ENCODE results near the gene ATP1A2.

The ATP1A2 gene

DNA sequence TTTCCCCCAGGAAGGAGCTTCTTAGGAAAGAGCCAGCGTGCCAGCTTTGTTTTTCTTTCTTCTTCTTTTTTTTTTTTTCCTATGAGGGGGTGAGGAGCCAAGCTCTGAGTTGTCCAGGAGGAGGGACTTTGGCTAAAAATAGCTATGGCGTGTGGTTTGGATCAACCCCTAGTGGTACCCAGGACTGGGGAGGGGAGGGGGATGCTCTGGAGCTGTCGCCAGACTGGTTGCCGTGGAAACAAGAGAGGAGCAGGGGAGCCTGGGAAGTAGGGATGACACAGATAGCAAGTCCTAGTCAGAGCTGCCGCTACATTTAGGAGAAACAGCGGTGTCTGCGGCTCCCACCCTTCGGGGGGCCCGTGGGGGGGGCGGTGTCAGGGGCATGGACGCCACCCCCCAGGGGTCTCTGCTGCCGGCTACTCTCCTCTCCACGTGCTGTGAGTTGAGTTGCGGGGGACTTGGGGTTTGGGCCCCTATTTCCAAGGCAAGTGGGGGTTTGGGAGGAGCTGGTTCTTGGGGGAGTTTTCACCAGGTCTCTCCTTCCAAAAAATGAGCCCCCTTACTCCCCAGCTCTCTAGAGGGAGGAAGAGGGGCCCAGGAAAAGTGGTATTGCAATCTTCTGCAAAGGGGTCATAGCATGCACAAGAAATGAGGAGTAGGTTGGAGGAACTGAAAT is 34.2 kb upstream of the ATP1A2 start, which contains the start of gene KCNJ9:
Gene KCNJ9 (plus strand): TSS at position 278 of the 676 bp plus-strand sequence. CDS start 2,493 bp downstream, outside the sequence.
- H3K4me3 Mint-ChIP-seq: no peak within 1 kb of the TSS
- peaks cover 22% of the 10 kb centered on the region for H3K4me1 Mint-ChIP-seq
- no peaks in the 10 kb centered on the region for H3K9me3 Mint-ChIP-seq
- no peak within 1 kb of the TSS for H3K27ac Mint-ChIP-seq
- no peak for DNase-seq (ENCODE audit: low spot score in 2 of 2)
- peaks cover 8% of the 10 kb centered on the region for H3K36me3 Mint-ChIP-seq
- ATAC-seq: no peak

- H3K36me3 Mint-ChIP-seq: peaks cover 13% of the 10 kb centered on the region
- H3K4me1 Mint-ChIP-seq: peaks cover 22% of the 10 kb centered on the region
- no peaks in the 10 kb centered on the region for H3K9me3 Mint-ChIP-seq
- ATAC-seq (no peak), DNase-seq (ENCODE audit: low spot score in 2 of 2) (no peak)
- peak overlapping the region; percentile 54 for H3K4me3 Mint-ChIP-seq
- no peak overlapping the region for H3K27ac Mint-ChIP-seq
Measured at GRCh38 chr1:160082487-160082886, 33.1 kb upstream of the ATP1A2 start.

- peaks cover 22% of the 10 kb centered on the region for H3K4me1 Mint-ChIP-seq
- H3K4me3 Mint-ChIP-seq: peak overlapping the region; percentile 54
- DNase-seq (ENCODE audit: low spot score in 2 of 2) (no peak), ATAC-seq (no peak)
- no peaks in the 10 kb centered on the region for H3K9me3 Mint-ChIP-seq
- no peak overlapping the region for H3K27ac Mint-ChIP-seq
- H3K36me3 Mint-ChIP-seq: peaks cover 13% of the 10 kb centered on the region
Measured at GRCh38 chr1:160082926-160083325, 32.6 kb upstream of the ATP1A2 start.

DNA sequence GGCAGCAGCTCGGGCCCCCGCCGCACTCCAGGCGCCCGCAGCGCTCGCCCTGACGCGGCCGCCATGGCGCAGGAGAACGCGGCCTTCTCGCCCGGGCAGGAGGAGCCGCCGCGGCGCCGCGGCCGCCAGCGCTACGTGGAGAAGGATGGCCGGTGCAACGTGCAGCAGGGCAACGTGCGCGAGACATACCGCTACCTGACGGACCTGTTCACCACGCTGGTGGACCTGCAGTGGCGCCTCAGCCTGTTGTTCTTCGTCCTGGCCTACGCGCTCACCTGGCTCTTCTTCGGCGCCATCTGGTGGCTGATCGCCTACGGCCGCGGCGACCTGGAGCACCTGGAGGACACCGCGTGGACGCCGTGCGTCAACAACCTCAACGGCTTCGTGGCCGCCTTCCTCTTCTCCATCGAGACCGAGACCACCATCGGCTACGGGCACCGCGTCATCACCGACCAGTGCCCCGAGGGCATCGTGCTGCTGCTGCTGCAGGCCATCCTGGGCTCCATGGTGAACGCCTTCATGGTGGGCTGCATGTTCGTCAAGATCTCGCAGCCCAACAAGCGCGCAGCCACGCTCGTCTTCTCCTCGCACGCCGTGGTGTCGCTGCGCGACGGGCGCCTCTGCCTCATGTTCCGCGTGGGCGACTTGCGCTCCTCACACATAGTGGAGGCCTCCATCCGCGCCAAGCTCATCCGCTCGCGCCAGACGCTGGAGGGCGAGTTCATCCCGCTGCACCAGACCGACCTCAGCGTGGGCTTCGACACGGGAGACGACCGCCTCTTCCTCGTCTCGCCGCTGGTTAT is 31.4 kb upstream of the ATP1A2 start:
- Mint-ChIP-seq H3K36me3 (peaks cover 24% of the 10 kb centered on the region), H3K9me3 (no peaks in the 10 kb centered on the region), H3K4me3 (peak overlapping the region; percentile 54), H3K27ac (no peak overlapping the region), H3K4me1 (peaks cover 22% of the 10 kb centered on the region)
- ATAC-seq (peak; percentile 71), DNase-seq (ENCODE audit: low spot score in 2 of 2) (peak; percentile 54 to 82)

DNA sequence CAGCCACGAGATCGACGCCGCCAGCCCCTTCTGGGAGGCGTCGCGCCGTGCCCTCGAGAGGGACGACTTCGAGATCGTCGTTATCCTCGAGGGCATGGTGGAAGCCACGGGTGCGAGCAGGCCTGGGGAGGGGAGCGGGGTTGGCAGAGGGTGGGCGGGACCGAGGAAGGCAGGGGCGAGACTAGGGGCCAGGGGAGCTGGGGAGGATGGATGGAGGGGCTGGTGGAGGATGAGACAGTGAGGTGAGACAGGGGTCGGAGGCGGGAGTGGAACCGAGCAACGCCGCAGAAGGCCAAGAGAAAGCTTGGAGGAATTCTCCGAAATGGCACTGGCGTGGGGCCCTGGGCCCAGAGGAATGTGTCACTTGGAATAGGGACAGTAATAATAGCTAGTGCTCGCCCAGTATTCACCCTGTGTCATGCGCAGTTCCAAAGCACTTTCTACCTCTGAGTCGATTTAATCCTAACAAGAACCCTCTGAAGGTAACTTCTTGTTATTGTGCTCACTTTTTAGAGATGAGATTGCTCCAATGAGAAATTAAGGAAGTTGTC is 30.7 kb upstream of the ATP1A2 start:
- no peak overlapping the region for H3K27ac Mint-ChIP-seq
- H3K36me3 Mint-ChIP-seq: peaks cover 31% of the 10 kb centered on the region
- no peak overlapping the region for H3K4me3 Mint-ChIP-seq
- ATAC-seq (no peak), DNase-seq (ENCODE audit: low spot score in 2 of 2) (no peak)
- H3K9me3 Mint-ChIP-seq: no peaks in the 10 kb centered on the region
- H3K4me1 Mint-ChIP-seq: peaks cover 22% of the 10 kb centered on the region

DNA sequence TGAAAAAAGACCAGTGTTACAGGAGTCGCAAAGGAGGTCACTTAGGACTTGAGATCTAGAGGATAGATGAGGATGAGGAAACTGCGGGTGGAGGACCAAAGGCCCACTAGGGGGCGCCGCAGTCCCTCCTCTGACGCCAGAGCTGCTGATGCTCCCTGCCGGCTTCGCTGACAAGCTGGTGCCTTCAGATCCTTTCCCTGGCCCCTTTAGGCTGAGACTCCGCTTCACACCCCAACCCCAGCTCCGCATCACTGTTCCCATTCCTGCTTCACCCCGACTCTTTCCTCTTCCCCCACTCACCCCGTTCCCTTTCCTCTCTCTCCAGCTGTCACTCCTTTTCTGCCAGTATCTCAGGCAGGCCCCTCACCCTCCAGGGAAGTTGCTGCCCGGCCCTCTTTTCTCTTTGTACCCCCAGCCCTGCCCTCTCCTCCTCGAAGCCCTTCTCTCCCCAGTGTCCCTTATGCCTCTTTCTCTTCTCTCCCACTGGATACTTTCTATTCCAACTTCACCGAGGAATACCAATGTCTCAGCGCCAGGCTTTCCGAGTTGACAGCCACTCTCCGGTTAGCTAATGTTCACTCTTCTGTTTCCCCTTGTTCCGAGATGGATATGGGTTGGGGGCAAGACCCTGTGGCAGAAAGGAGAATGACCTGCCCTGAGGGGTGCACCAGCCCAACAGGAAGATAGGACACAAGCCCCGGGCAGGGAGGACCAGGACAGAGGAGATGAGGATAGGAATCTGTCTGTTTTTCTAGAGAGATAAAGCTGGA is 29.7 kb upstream of the ATP1A2 start:
- DNase-seq (ENCODE audit: low spot score in 2 of 2) (peak; percentile 68 to 88), ATAC-seq (peak; percentile 76)
- Mint-ChIP-seq H3K4me3 (no peak overlapping the region), H3K36me3 (peaks cover 33% of the 10 kb centered on the region), H3K27ac (peak overlapping the region; percentile 3), H3K4me1 (peaks cover 24% of the 10 kb centered on the region), H3K9me3 (no peaks in the 10 kb centered on the region)

DNA sequence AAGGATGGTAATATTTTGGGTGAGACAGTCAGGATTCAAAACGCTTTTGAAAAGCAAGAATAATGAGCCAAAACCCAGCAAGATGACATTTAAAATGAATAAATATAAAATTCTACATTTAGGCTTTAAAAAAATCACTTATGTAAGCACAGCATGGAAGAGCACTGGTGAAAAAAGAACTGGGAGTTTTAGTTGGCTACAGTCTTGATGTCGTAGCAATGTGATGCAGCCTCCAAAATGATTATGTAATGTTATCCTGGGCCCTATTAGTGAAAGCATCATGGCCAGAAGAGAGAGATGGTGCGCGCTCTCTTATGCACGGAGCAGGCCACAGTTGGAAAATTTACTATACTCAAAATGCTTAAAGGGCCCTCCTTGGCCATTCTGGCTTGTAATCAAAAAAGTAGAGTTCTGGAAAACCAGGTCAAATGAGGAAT is 29.1 kb upstream of the ATP1A2 start:
- peaks cover 18% of the 10 kb centered on the region for H3K4me1 Mint-ChIP-seq
- no peak overlapping the region for H3K27ac Mint-ChIP-seq
- H3K36me3 Mint-ChIP-seq: peaks cover 39% of the 10 kb centered on the region

GRCh38 chr1:160087118-160087662 is 28.4 kb upstream of the ATP1A2 start:
- H3K4me3 Mint-ChIP-seq: no peak overlapping the region
- H3K27ac Mint-ChIP-seq: no peak overlapping the region
- H3K9me3 Mint-ChIP-seq: no peaks in the 10 kb centered on the region
- H3K4me1 Mint-ChIP-seq: peaks cover 18% of the 10 kb centered on the region
- peaks cover 46% of the 10 kb centered on the region for H3K36me3 Mint-ChIP-seq
- no peak for DNase-seq (ENCODE audit: low spot score in 2 of 2)
- ATAC-seq: no peak

More for the DNA sequence above, 29.1 kb upstream of the ATP1A2 start:
- ATAC-seq (no peak), DNase-seq (ENCODE audit: low spot score in 2 of 2) (no peak)
- no peak overlapping the region for H3K4me3 Mint-ChIP-seq
- no peaks in the 10 kb centered on the region for H3K9me3 Mint-ChIP-seq

GRCh38 chr1:160089883-160090282 is 25.7 kb upstream of the ATP1A2 start:
- peaks cover 52% of the 10 kb centered on the region for H3K36me3 Mint-ChIP-seq
- no peak overlapping the region for H3K4me3 Mint-ChIP-seq
- H3K4me1 Mint-ChIP-seq: peaks cover 13% of the 10 kb centered on the region
- no peak for DNase-seq (ENCODE audit: low spot score in 2 of 2)
- no peak for ATAC-seq
- peak overlapping the region; percentile 62 for H3K27ac Mint-ChIP-seq
- no peaks in the 10 kb centered on the region for H3K9me3 Mint-ChIP-seq

DNA sequence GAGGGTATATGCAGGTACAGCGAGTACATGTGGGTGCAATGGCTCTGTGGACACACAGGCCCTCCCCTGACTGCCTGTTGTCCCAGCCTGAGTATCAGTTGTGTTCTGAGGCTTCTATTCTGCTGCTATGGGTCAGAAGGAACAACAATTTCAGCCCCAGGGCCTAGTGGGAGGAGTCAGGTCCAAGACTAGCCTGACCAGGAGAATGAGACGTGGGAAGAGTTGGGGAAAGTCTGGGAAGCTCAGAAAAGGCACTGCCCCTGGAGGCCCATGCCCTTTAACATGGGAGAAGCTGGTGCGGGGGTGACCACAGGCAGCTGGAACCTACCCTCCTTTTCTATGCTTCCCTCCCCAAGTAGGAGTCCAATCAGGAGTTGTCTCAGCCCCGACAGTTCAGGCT is 24.8 kb upstream of the ATP1A2 start:
- Mint-ChIP-seq H3K4me3 (no peak overlapping the region), H3K27ac (peak overlapping the region; percentile 62), H3K9me3 (no peaks in the 10 kb centered on the region), H3K4me1 (peaks cover 13% of the 10 kb centered on the region), H3K36me3 (peaks cover 50% of the 10 kb centered on the region)
- DNase-seq (ENCODE audit: low spot score in 2 of 2): no peak
- no peak for ATAC-seq

- no peak for ATAC-seq
- Mint-ChIP-seq H3K4me1 (peaks cover 19% of the 10 kb centered on the region), H3K9me3 (no peaks in the 10 kb centered on the region), H3K27ac (peak overlapping the region; percentile 62), H3K4me3 (no peak overlapping the region), H3K36me3 (peaks cover 42% of the 10 kb centered on the region)
- DNase-seq (ENCODE audit: low spot score in 2 of 2): no peak
Measured at GRCh38 chr1:160091666-160092223, 23.8 kb upstream of the ATP1A2 start.

DNA sequence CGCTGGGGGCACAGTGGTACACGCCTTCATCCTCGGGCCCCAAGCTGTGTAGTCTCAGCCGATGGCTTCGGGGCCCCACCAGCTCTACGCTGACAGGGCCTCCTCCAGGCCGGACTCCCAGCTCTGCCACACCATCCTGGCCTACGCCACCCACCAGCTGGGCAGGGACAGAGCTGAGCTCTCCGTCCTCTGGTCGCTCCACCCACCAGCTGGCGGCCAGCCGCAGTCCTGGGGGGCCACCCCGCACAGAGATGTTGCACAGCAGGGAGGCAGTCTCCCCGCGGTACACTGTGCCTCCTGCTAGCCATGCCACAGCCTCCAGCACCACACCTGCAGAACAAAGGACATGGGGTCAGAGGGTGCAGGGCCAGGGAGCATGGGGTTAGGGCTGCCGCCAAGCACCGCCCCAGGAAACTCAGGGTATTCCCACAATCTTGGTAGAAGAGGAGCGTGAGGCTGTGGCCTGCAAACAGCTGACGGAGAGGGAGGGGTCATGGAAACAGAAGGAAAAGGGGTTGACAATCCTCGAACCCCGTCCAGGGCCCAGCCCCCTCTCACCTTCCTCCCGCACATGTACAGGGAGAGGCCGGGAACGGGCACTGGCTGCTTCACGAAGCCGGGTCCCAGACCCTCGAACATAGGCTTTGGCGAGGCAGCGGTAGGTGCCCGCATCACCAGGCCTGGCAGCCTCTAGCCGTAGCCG is 23.0 kb upstream of the ATP1A2 start:
- Mint-ChIP-seq H3K9me3 (no peaks in the 10 kb centered on the region), H3K27ac (peak overlapping the region; percentile 62), H3K36me3 (peaks cover 41% of the 10 kb centered on the region), H3K4me3 (no peak overlapping the region), H3K4me1 (peaks cover 27% of the 10 kb centered on the region)
- no peak for ATAC-seq
- DNase-seq (ENCODE audit: low spot score in 2 of 2): no peak

GRCh38 chr1:160093069-160093395 is 22.5 kb upstream of the ATP1A2 start:
- no peak for DNase-seq (ENCODE audit: low spot score in 2 of 2)
- no peaks in the 10 kb centered on the region for H3K9me3 Mint-ChIP-seq
- H3K4me3 Mint-ChIP-seq: no peak overlapping the region
- H3K4me1 Mint-ChIP-seq: peaks cover 32% of the 10 kb centered on the region
- peaks cover 46% of the 10 kb centered on the region for H3K36me3 Mint-ChIP-seq
- no peak overlapping the region for H3K27ac Mint-ChIP-seq
- ATAC-seq: no peak

DNA sequence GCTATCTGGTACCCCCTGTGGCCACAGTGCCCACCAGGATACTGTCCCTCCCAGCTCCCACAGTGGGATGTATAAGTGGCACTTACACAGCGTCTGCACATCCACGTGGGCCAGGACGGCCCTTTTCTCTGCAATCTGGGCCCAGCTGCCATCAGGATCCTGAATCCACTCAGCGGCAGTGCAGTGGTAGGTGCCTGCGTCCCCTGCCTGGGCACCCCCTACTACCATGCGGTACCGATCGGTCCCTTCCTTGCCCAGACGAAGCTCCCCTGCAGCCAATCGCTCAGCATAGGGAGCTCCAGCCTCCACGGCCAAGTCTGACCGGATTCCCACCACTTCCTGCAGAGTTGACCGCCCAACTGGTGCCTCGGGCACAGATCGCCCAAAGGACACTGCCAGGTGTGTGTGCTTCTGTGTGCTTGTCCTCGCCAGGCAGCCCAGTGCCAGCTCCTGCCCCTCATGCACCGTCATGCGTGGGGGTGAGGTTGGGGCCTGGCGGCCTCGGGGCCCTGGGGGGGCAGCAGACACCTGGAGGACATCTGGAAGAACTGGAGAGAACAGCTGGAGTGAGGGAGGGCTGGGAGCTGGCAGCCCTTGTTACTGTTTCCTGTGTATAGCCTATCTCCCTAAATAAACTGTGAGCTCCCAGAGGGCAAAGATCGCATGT is 21.8 kb upstream of the ATP1A2 start:
- H3K36me3 Mint-ChIP-seq: peaks cover 46% of the 10 kb centered on the region
- no peak overlapping the region for H3K27ac Mint-ChIP-seq
- H3K9me3 Mint-ChIP-seq: no peaks in the 10 kb centered on the region
- no peak overlapping the region for H3K4me3 Mint-ChIP-seq
- ATAC-seq (no peak), DNase-seq (ENCODE audit: low spot score in 2 of 2) (no peak)
- peaks cover 32% of the 10 kb centered on the region for H3K4me1 Mint-ChIP-seq

Data from stimulated activated effector memory CD8-positive, alpha-beta T cell treated with anti-CD3 and anti-CD28 coated beads, Interleukin-12 subunit alpha, Interleukin-12 subunit beta, amount 100 ng/mL, for 72 hours (primary cell).